ENCODE data around the gene BRSK2. TPM values are rescaled to one million over a fixed set of nuclear protein-coding genes. Genes with fewer than 3 reads are reported as not detected.

BRSK2 gene
- total and polyA plus RNA-seq, 2 donors, result 0.14 to 1.1 TPM

GRCh38 chr11:1469287-1469910 lies 79.7 kb downstream of the BRSK2 start:
- Histone ChIP-seq H3K36me3 (ENCODE audit: control insufficient read depth in 2 of 2, insufficient read depth in 2 of 2, low read length in 1 of 2) (peaks cover 7 to 41% of the 10 kb centered on the region in 2 donors), H3K4me3 (ENCODE audit: low read length in 2 of 2) (no peak overlapping the region), H3K27me3 (ENCODE audit: control insufficient read depth in 2 of 2, insufficient read depth in 1 of 2, low read length in 1 of 2) (no peaks in the 10 kb centered on the region), H3K27ac (ENCODE audit: low read depth in 1 of 2, low read length in 1 of 2) (no peak overlapping the region), H3K4me1 (ENCODE audit: control insufficient read depth in 2 of 2, insufficient read depth in 2 of 2, low read length in 2 of 2) (no peaks in the 10 kb centered on the region), H3K9me3 (ENCODE audit: control insufficient read depth in 2 of 2, insufficient read depth in 1 of 2, low read length in 1 of 2) (peaks cover 0 to 6% of the 10 kb centered on the region in 2 donors)
- DNase-seq (ENCODE audit: low read depth in 6 of 9, low spot score in 9 of 9), result no peak
- 86% methylated on average over 19 of the region's 19 CpGs for WGBS

GRCh38 chr11:1469911-1470680 lies 80.4 kb downstream of the BRSK2 start:
- H3K4me3 ChIP-seq (ENCODE audit: low read length in 2 of 2), result no peak overlapping the region
- H3K27ac ChIP-seq (ENCODE audit: low read depth in 1 of 2, low read length in 1 of 2), result no peak overlapping the region
- peaks cover 7 to 42% of the 10 kb centered on the region in 2 donors for H3K36me3 ChIP-seq (ENCODE audit: control insufficient read depth in 2 of 2, insufficient read depth in 2 of 2, low read length in 1 of 2)
- WGBS, result 97% methylated on average over 35 of the region's 35 CpGs
- no peaks in the 10 kb centered on the region for H3K9me3 ChIP-seq (ENCODE audit: control insufficient read depth in 2 of 2, insufficient read depth in 1 of 2, low read length in 1 of 2)
- no peak for DNase-seq (ENCODE audit: low read depth in 6 of 9, low spot score in 9 of 9)
- no peaks in the 10 kb centered on the region for H3K27me3 ChIP-seq (ENCODE audit: control insufficient read depth in 2 of 2, insufficient read depth in 1 of 2, low read length in 1 of 2)
- H3K4me1 ChIP-seq (ENCODE audit: control insufficient read depth in 2 of 2, insufficient read depth in 2 of 2, low read length in 2 of 2), result no peaks in the 10 kb centered on the region

DNA sequence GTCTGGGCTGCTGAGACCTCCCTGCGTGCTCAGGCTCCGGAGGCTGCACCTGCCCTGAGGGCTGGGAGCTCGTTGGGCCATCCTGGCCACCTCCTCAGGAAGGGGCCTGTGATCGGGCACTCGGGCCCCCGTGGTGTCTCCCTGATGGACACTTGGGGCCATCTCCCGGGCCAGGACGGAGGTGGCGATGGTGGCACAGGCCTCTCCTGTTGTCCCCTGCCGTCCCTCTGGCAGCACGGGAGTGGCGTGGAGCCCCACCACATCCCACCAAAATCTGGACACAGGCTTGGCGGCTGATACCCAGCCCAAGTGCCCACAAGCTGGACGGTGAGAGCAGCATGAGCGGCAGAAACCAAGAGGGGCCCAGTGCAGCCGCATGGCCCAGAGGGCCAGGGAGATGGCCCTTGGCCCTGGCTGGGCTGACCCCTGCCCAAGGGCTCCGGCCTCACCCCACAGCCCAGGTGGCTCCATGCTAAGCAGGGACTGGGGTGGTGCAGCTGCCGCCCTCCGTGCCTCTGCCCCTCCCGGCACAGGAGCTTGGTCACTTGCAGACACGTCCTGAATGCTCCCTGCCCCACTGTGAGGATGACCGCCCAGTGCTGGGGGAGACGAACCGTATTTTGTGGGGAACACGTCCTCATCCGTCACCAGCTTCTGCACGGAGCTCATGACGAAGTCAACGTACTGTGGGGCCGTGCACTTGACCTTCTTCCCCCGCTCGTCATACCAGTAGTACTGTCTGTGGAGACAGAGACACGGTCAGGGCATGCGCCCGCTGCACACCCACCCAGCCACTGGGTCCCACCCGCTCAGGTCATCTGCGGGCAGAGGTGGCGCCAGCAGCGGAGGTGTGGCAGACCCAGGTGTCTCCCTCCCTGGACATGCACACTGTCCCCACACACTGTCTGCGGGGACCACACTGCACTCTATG lies 81.2 kb downstream of the BRSK2 start:
- WGBS, result 99% methylated on average over 40 of the region's 40 CpGs
- DNase-seq (ENCODE audit: low read depth in 6 of 9, low spot score in 9 of 9), result no peak

GRCh38 chr11:1471736-1472135 lies 82.0 kb downstream of the BRSK2 start:
- Histone ChIP-seq H3K4me3 (ENCODE audit: low read length in 2 of 2) (no peak overlapping the region), H3K27me3 (ENCODE audit: control insufficient read depth in 2 of 2, insufficient read depth in 1 of 2, low read length in 1 of 2) (no peaks in the 10 kb centered on the region), H3K4me1 (ENCODE audit: control insufficient read depth in 2 of 2, insufficient read depth in 2 of 2, low read length in 2 of 2) (no peaks in the 10 kb centered on the region), H3K36me3 (ENCODE audit: control insufficient read depth in 2 of 2, insufficient read depth in 2 of 2, low read length in 1 of 2) (peaks cover 15 to 48% of the 10 kb centered on the region in 2 donors), H3K27ac (ENCODE audit: low read depth in 1 of 2, low read length in 1 of 2) (no peak overlapping the region), H3K9me3 (ENCODE audit: control insufficient read depth in 2 of 2, insufficient read depth in 1 of 2, low read length in 1 of 2) (no peaks in the 10 kb centered on the region)
- DNase-seq (ENCODE audit: low read depth in 6 of 9, low spot score in 9 of 9), result no peak
- WGBS, result 88% methylated on average over 9 of the region's 9 CpGs

More for the DNA sequence above, 81.2 kb downstream of the BRSK2 start:
- H3K27ac ChIP-seq (ENCODE audit: low read depth in 1 of 2, low read length in 1 of 2), result no peak overlapping the region
- no peak overlapping the region for H3K4me3 ChIP-seq (ENCODE audit: low read length in 2 of 2)
- H3K36me3 ChIP-seq (ENCODE audit: control insufficient read depth in 2 of 2, insufficient read depth in 2 of 2, low read length in 1 of 2), result peaks cover 14 to 47% of the 10 kb centered on the region in 2 donors
- no peaks in the 10 kb centered on the region for H3K4me1 ChIP-seq (ENCODE audit: control insufficient read depth in 2 of 2, insufficient read depth in 2 of 2, low read length in 2 of 2)
- H3K9me3 ChIP-seq (ENCODE audit: control insufficient read depth in 2 of 2, insufficient read depth in 1 of 2, low read length in 1 of 2), result no peaks in the 10 kb centered on the region
- no peaks in the 10 kb centered on the region for H3K27me3 ChIP-seq (ENCODE audit: control insufficient read depth in 2 of 2, insufficient read depth in 1 of 2, low read length in 1 of 2)

GRCh38 chr11:1472180-1473005 lies 82.7 kb downstream of the BRSK2 start:
- H3K4me1 ChIP-seq (ENCODE audit: control insufficient read depth in 2 of 2, insufficient read depth in 2 of 2, low read length in 2 of 2), result no peaks in the 10 kb centered on the region
- peaks cover 19 to 50% of the 10 kb centered on the region in 2 donors for H3K36me3 ChIP-seq (ENCODE audit: control insufficient read depth in 2 of 2, insufficient read depth in 2 of 2, low read length in 1 of 2)
- no peak for DNase-seq (ENCODE audit: low read depth in 6 of 9, low spot score in 9 of 9)
- no peaks in the 10 kb centered on the region for H3K27me3 ChIP-seq (ENCODE audit: control insufficient read depth in 2 of 2, insufficient read depth in 1 of 2, low read length in 1 of 2)
- 96% methylated on average over 21 of the region's 21 CpGs for WGBS
- no peaks in the 10 kb centered on the region for H3K9me3 ChIP-seq (ENCODE audit: control insufficient read depth in 2 of 2, insufficient read depth in 1 of 2, low read length in 1 of 2)
- H3K4me3 ChIP-seq (ENCODE audit: low read length in 2 of 2), result no peak overlapping the region
- no peak overlapping the region for H3K27ac ChIP-seq (ENCODE audit: low read depth in 1 of 2, low read length in 1 of 2)

DNA sequence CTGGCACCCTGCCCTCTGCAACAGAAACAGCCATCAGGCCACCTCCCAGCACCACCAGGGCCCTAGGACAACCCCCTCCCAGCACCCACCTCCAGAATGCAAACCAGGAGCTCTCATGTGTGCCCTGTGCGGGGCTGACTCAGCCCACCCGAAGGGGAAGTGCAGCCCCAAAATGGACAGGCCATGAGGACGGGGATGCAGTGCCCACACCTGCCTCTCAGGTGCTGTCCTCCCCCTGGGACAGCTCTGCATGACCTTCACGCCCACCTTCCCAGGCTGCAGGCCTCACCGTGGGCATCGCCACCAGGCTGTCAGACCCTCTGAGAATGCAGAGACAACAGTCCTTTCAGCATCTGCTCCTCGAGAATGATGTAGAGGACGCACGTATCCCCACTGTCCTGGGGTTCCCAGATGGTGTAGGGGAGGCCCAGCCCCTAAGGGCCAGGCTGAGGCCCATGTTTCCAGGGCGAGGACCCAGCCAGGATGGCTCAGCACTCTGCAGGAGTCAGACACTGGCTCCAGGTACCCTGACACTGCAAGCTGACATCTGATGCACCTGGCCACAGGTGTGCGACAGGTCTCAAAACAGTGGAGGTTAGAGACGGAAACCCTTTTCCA lies 83.4 kb downstream of the BRSK2 start:
- DNase-seq (ENCODE audit: low read depth in 6 of 9, low spot score in 9 of 9), result no peak
- H3K4me1 ChIP-seq (ENCODE audit: control insufficient read depth in 2 of 2, insufficient read depth in 2 of 2, low read length in 2 of 2), result no peaks in the 10 kb centered on the region
- H3K27me3 ChIP-seq (ENCODE audit: control insufficient read depth in 2 of 2, insufficient read depth in 1 of 2, low read length in 1 of 2), result no peaks in the 10 kb centered on the region
- peaks cover 20 to 56% of the 10 kb centered on the region in 2 donors for H3K36me3 ChIP-seq (ENCODE audit: control insufficient read depth in 2 of 2, insufficient read depth in 2 of 2, low read length in 1 of 2)
- 97% methylated on average over 12 of the region's 12 CpGs for WGBS
- H3K27ac ChIP-seq (ENCODE audit: low read depth in 1 of 2, low read length in 1 of 2), result no peak overlapping the region
- no peak overlapping the region for H3K4me3 ChIP-seq (ENCODE audit: low read length in 2 of 2)
- H3K9me3 ChIP-seq (ENCODE audit: control insufficient read depth in 2 of 2, insufficient read depth in 1 of 2, low read length in 1 of 2), result no peaks in the 10 kb centered on the region

GRCh38 chr11:1473786-1474185 lies 84.1 kb downstream of the BRSK2 start:
- DNase-seq (ENCODE audit: low read depth in 6 of 9, low spot score in 9 of 9), result no peak
- Histone ChIP-seq H3K27me3 (ENCODE audit: control insufficient read depth in 2 of 2, insufficient read depth in 1 of 2, low read length in 1 of 2) (no peaks in the 10 kb centered on the region), H3K27ac (ENCODE audit: low read depth in 1 of 2, low read length in 1 of 2) (no peak overlapping the region), H3K4me1 (ENCODE audit: control insufficient read depth in 2 of 2, insufficient read depth in 2 of 2, low read length in 2 of 2) (no peaks in the 10 kb centered on the region), H3K9me3 (ENCODE audit: control insufficient read depth in 2 of 2, insufficient read depth in 1 of 2, low read length in 1 of 2) (no peaks in the 10 kb centered on the region), H3K36me3 (ENCODE audit: control insufficient read depth in 2 of 2, insufficient read depth in 2 of 2, low read length in 1 of 2) (peaks cover 27 to 61% of the 10 kb centered on the region in 2 donors), H3K4me3 (ENCODE audit: low read length in 2 of 2) (no peak overlapping the region)
- 98% methylated on average over 22 of the region's 22 CpGs for WGBS

DNA sequence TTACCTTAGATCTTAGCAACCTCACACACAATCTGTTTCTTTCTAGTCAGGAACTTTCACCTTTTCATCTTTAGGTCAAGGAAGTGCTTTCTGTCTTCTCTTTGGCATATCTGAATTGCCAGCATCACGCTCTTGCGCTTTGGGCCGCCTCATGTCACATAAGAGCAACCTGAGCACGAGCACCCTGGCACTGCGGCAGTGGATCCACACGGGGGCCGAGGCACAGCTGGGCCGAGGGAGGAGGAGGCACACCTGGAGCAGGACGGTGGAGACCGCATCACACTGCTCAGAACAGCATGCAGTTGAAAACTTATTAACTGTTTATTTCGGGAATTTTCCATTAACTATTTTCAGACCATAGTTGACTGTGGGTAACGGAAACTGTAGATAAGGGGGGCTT lies 86.1 kb downstream of the BRSK2 start:
- Histone ChIP-seq H3K27me3 (ENCODE audit: control insufficient read depth in 2 of 2, insufficient read depth in 1 of 2, low read length in 1 of 2) (no peaks in the 10 kb centered on the region), H3K9me3 (ENCODE audit: control insufficient read depth in 2 of 2, insufficient read depth in 1 of 2, low read length in 1 of 2) (no peaks in the 10 kb centered on the region), H3K4me1 (ENCODE audit: control insufficient read depth in 2 of 2, insufficient read depth in 2 of 2, low read length in 2 of 2) (no peaks in the 10 kb centered on the region), H3K36me3 (ENCODE audit: control insufficient read depth in 2 of 2, insufficient read depth in 2 of 2, low read length in 1 of 2) (peaks cover 42 to 63% of the 10 kb centered on the region in 2 donors), H3K4me3 (ENCODE audit: low read length in 2 of 2) (no peak overlapping the region), H3K27ac (ENCODE audit: low read depth in 1 of 2, low read length in 1 of 2) (no peak overlapping the region)
- DNase-seq (ENCODE audit: low read depth in 6 of 9, low spot score in 9 of 9), result no peak
- 97% methylated on average over 12 of the region's 12 CpGs for WGBS
